ENCODE data around the gene DUSP5.

The DUSP5 gene

GRCh38 chr10:110512461-110513187 is 14.9 kb downstream of the DUSP5 start (continued):
- TF ChIP-seq ZNF398 (tag by site-specific recombination; IDR thresholded peaks at IDR 0.05), result peak; percentile 97
- TF ChIP-seq KLF7 (tag by site-specific recombination; IDR thresholded peaks at IDR 0.05; ENCODE audit: borderline replicate concordance), result no peak
- TF ChIP-seq ZNF433 (tag by site-specific recombination; IDR thresholded peaks at IDR 0.05; ENCODE audit: low read depth), result no peak
- no peak for TF ChIP-seq ZNF48 (tag by site-specific recombination; IDR thresholded peaks at IDR 0.05)
- TF ChIP-seq ZNF146 (tag by site-specific recombination; IDR thresholded peaks at IDR 0.05), result no peak
- TF ChIP-seq ZNF677 (tag by site-specific recombination; IDR thresholded peaks at IDR 0.05), result no peak
- peak; percentile 83 for TF ChIP-seq ZNF366 (tag by site-specific recombination; conservative IDR thresholded peaks at IDR 0.05)
- no peak for TF ChIP-seq ZNF585B (tag by site-specific recombination; IDR thresholded peaks at IDR 0.05)
- TF ChIP-seq ZNF18 (tag by site-specific recombination; IDR thresholded peaks at IDR 0.05), result no peak
- TF ChIP-seq ZFHX2 (tag by site-specific recombination; conservative IDR thresholded peaks at IDR 0.05), result peak; percentile 24; the same call in 1 of the 2 replicates
- TF ChIP-seq ZNF510 (tag by site-specific recombination; IDR thresholded peaks at IDR 0.05; ENCODE audit: insufficient replicate concordance), result peak; percentile 80
- TF ChIP-seq ELK4 (IDR thresholded peaks at IDR 0.05; ENCODE audit: borderline replicate concordance, low read depth, low read length), result no peak
- peak; percentile 24; the same call in 1 of the 2 replicates for TF ChIP-seq RBAK (tag by site-specific recombination; IDR thresholded peaks at IDR 0.05)

- H3K36me3 ChIP-seq (ENCODE audit: control insufficient read depth in 2 of 2, insufficient read depth in 1 of 2, low read length in 2 of 2), result peaks cover 9 to 54% of the 10 kb centered on the region in 2 experiments
- POLR2A ChIA-PET, result interaction anchor here (0.6 to 1.2 kb wide), 2 partner anchors 9 to 303 kb away, joined by 3 to 8 read pairs; no protein-coding TSS in a partner anchor
- TF ChIP-seq KLF10 (tag by site-specific recombination; IDR thresholded peaks at IDR 0.05) (no peak), ZNF18 (tag by site-specific recombination; IDR thresholded peaks at IDR 0.05) (no peak), REPIN1 (tag by site-specific recombination; IDR thresholded peaks at IDR 0.05; ENCODE audit: low read depth) (no peak), ZNF549 (tag by site-specific recombination; IDR thresholded peaks at IDR 0.05) (no peak), ZNF639 (tag by site-specific recombination; IDR thresholded peaks at IDR 0.05) (no peak), ZNF311 (tag by site-specific recombination; IDR thresholded peaks at IDR 0.05; ENCODE audit: borderline replicate concordance) (no peak), ZNF473 (tag by site-specific recombination; IDR thresholded peaks at IDR 0.05) (no peak), ZNF626 (tag by site-specific recombination; IDR thresholded peaks at IDR 0.05) (no peak), PATZ1 (tag by site-specific recombination; IDR thresholded peaks at IDR 0.05) (no peak), ZNF121 (tag by site-specific recombination; IDR thresholded peaks at IDR 0.05) (no peak), HOXA7 (CRISPR knock-in tag; IDR thresholded peaks at IDR 0.05; ENCODE audit: borderline replicate concordance) (no peak)
- CTCF ChIA-PET, result interaction anchor here (0.6 kb wide), 1 partner anchor 35 kb away, joined by 3 read pairs; no protein-coding TSS in a partner anchor
- H3K4me1 ChIP-seq (ENCODE audit: control insufficient read depth, insufficient read depth, low read length), result no peaks in the 10 kb centered on the region; the same call in 1 of the 2 replicates
- no peaks in the 10 kb centered on the region for H3K9me3 ChIP-seq (ENCODE audit: control insufficient read depth, insufficient read depth, low read depth, low read length)
- H3K27ac ChIP-seq (ENCODE audit: extremely low read depth, low read depth, low read length), result no peak overlapping the region
- no peak overlapping the region for H3K4me3 ChIP-seq (ENCODE audit: low read depth, low read length)
Measured at GRCh38 chr10:110513949-110514348, 16.2 kb downstream of the DUSP5 start.
